NCI-H1417 (cell line): Measurements from ENCODE around the gene IGFBP3.
"Not testable (repeated sequence)": the region's sequence is repeated elsewhere in the genome, so short reads cannot be mapped to it uniquely, and the experiment has no call there.

Experiments used
- DNase-seq, 3 experiments: peaks; one replicate each; lab custom pipeline; 2025; lab: John Stamatoyannopoulos, UW

The IGFBP3 gene, protein sequence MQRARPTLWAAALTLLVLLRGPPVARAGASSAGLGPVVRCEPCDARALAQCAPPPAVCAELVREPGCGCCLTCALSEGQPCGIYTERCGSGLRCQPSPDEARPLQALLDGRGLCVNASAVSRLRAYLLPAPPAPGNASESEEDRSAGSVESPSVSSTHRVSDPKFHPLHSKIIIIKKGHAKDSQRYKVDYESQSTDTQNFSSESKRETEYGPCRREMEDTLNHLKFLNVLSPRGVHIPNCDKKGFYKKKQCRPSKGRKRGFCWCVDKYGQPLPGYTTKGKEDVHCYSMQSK

DNA sequence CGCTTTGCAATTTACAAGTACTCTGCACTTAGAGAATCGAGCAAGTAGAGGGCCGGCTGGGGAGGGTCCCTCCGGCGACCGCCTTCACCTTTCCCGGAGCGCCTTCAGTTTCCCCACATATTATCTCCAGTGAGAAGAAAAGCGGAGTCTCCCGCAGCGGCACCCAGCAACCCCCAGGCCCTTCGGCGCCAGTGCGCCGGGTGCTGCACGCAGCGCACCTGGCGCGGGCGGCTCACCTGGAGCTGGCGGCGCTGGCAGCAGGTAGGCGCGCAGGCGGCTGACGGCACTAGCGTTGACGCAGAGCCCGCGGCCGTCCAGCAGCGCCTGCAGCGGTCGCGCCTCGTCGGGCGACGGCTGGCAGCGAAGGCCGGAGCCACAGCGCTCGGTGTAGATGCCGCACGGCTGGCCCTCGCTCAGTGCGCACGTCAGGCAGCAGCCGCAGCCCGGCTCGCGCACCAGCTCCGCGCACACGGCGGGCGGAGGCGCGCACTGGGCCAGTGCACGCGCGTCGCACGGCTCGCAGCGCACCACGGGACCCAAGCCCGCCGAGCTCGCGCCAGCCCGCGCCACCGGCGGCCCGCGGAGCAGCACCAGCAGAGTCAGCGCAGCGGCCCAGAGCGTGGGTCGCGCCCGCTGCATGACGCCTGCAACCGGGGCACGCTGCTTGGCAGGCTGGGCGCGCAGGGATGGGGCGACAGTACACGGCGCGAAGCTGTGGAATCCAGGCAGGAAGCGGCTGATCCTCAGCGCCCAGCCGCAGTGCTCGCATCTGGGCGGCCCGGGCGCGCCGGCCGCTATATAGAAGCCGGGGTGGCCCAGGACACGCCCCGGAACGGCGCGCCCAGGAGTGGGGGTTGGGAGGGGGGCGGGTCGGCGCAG lies at the start of gene IGFBP3:
IGFBP3 (minus strand) TSS at position 771 of the 879 bp plus-strand sequence; CDS start at position 639, 132 bp downstream.
- peak; percentile 4 to 89 (median 88) for DNase-seq

DNA sequence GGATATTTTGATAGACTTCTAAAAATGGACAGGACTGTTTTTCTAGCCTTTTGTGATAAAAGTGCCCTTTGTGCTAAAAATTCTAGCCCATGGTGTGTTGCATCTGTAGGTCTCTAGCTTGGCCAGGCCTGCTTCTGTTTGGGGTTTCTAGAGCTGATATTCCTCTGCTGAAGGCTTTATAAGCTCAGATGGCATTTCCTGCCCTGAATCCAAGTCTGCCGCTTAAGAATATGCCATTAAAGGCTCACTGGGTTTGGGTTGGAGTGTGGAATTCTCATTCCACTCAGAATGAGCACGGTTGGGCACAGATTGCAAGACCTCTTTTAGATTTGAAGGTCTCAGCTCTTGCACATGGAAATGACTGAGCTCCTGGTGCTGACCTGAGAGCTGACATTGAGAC lies 49.4 kb upstream of the IGFBP3 start:
- DNase-seq = no peak

DNA sequence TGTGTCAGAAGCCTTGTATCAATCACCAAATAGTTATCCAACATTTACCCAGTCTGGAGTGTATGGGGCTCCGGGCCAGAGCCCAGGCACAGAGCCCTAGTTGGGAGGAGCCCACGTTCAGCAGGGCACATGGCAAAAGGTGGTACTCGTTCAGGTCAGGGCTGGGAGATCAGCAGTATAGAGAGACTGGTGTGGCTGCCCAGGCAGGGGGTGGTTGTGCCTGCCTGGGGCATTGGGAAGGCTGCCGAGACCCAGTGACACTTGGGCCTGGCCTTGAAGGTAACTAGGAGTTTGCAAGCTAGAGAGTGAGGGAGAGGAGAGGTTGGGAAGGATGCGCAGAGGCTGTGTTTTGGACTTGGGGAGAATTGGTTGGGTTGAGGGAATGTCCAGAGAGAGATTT lies 48.9 kb upstream of the IGFBP3 start:
- DNase-seq = no peak

DNA sequence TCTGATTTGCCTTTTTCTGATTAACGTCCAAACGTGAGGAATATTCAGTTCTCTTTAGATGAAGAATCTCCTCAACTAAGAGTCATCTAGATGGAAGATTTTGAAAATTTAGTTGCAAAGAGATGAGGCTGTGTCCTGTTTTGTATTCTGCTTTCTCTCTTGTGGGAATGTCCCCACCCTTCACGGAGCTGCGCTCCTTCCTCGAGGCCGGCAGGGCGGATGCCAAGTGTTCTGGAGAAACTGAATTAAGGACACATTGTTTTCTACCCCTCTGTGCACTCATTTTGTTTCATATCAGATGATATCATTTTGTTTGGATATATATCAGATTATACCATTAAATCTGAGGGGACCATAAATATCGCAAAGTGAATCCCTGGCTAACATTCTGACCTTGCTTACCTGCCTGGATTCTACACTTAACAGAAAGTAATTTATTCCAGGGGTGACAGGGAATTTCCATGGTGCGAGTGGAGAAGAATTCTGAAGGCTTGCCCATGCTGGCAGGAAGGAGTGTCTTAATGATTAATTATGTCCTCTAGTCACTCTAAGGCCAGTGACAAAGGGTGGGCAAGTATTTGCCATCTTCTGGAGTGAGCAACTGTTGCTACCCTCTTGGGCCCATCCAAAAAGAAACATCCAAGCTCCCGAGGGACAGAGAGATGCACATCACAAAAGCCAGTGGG lies 47.9 kb upstream of the IGFBP3 start:
- no peak for DNase-seq

DNA sequence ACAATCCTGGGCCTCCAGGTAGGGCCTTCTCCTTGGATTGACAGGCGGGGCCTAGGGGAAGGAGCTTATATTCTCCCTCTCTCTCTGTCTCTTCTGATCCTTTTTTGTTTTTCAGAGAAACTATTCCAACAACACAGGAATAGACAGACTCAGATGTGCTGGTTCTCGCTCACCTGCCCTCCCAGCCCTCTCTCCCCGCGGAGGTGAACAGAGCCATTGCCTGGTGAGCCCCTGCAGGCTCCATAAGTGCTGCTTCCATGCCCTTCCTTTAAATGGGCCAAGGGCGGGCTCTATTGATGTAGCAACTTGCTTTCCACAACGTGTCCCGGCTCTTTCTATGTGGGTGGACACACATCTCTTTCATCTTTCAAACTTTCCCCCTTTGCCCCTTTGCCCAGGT lies 47.2 kb upstream of the IGFBP3 start:
- DNase-seq = no peak

DNA sequence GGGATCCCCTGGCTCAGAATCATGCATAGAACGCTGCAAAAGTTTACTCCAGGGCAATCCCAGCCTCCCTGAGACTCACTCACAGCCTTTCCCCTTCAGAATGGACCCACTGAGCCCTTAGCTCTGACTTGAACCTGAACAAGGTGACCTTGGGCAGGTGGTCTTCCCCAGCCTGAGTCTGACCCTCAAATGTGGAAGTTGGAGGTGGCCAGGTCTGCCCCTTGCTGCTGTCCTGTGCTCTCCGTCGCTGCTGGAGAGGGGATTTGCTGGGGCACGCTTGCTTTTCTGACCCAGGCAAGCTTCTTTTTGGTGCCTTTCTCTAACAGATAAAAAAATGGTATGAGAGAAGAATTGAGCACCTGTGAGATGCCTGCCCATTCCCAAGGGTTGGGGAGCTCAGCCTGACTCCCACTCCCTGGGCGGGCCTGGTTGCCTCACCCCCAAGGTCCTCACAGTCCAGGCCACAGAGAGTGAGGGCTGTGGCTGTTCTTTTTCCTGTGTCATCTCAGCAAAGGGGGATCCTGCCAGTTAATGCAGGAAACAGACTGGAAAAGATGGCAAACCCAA lies 46.6 kb upstream of the IGFBP3 start:
- no peak for DNase-seq

DNA sequence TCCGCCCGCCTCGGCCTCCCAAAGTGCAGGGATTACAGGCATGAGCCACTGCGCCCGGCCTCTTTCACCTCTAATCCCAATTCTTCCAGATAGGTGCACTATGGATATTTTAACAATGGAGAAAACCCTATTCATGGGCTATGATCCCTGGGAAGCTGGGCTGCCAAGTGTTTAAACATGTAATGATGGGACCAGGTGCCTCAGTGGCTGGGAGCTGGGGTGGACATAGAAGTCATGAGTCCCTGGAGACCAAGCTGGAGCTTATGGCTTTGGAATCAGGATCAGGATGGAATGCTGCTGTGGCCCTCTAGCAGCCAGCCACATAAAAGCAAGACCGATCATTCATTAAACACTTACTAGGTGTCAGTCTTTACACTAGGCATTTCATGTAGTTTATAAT lies 41.8 kb upstream of the IGFBP3 start:
- no peak for DNase-seq

DNA sequence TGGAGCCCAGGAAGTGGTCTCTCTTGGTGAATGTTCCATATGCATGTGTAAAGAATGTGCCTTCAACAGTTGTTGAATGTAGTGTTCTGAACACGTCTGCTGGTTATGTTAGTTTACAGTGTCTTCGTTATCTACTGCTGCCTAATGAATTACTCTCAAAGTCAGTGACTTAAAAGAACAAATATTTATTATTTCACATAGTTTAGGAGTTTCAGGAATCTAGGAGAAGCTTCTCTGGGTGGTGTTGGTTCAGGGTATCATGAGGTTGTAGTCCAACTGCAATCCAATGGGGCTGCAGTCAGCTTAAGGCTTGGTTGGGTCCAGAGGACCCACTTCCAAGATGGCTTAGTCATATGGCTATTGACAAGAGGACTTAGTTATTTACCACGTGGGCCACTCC lies 36.6 kb upstream of the IGFBP3 start:
- no peak for DNase-seq

DNA sequence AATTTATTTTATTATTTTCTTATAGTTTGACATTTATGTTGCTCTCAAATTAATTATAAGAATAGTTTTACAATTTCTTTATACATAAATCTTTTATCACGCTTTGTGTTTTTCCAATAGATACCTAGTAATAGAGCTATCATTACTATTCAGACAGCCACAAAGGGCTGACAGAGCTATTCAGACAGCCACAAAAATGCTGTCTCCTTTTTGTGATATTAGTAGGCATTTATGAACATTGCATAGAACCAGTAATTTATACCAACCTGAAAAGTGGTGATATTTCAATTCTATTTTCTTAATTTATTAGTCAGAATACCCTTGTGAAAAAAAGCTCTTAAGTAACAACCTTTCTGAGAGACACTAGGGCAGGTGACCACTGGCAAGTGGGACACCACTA lies 34.2 kb upstream of the IGFBP3 start:
- no peak for DNase-seq

DNA sequence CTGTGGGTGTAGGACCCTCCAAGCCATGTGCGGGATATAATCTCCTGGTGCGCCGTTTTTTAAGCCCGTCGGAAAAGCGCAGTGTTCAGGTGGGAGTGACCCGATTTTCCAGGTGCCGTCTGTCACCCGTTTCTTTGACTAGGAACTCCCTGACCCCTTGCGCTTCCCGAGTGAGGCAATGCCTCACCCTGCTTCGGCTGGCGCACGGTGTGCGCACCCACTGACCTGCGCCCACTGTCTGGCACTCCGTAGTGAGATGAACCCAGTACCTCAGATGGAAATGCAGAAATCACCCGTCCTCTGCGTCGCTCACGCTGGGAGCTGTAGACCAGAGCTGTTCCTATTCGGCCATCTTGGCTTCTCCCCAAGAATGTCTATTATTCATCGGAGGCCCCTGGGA lies 32.0 kb upstream of the IGFBP3 start:
- DNase-seq = not testable (repeated sequence)

DNA sequence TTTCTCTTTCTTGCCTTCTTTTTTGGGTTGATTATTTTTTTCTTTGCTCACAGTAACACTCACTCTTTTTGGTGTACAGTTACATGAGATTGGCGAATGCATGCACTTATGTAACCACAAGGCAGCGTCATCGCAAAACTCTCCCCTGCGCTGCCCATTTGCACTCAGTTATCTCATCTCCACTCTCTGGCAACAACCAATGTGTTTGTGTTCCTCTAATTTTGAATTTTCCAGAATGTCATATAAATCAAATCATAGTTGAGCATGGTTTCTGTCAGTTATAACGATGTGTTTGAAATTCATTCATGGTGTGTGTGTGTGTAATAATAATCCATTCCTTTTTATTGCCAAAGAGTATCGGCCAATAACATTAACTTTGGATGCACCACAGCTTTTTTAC lies 23.0 kb upstream of the IGFBP3 start:
- DNase-seq = no peak

DNA sequence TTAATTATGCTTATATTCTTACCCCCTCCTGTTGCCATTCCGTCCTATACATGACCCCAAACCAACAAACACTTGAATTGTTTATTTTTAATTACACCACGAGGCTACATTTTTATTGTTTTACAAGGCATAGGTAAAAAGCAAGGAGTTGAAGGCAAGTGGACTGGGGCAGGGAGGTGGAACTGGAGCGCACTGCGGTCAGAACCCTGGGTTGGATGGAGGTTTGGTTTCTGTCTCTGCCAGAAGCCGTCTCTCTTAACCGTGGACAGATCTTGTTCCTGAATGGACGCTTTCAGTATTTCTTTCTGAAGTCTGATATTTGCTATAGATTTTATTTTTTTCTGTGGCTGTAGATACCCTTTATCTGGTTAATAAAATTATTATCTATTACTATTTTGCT lies 19.9 kb upstream of the IGFBP3 start:
- no peak for DNase-seq

DNA sequence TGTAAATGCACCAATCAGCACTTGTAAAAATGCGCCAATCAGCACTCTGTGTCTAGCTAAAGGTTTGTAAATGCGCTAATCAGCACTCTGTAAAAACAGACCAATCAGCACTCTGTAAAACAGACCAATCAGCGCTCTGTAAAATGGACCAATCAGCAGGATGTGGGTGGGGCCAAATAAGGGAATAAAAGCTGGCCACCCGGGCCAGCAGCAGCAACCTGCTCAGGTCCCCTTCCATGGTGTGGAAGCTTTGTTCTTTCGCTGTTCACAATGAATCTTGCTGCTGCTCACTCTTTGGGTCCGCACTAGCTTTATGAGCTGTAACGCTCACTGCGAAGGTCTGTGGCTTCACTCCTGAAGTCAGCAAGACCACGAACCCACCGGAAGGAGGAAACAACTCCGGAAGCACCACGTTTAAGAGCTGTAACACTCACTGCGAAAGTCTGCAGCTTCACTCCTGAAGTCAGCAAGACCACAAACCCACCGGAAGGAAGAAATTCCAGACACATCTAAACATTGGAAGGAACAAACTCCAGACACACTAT lies 19.2 kb upstream of the IGFBP3 start:
- not testable (repeated sequence) for DNase-seq

DNA sequence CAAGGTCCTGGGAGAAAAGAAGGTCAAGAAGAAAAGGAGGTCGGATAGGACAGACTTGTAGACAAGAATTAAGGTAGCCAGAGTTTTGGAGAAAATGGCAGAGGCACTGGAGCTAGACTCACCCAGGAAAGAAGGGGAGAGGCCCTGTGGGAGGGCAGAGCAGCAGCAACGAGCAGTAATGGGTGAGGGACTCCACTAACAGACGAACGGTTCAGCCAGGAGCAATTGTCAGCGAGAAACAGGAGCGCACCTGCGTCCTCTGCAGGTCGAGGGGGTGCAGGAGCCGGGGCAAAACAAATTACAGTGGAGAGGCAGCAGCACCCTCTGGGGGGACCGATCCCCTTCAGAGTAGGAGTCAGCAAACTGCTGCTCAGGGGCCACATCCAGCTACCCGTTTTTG lies 18.5 kb upstream of the IGFBP3 start:
- no peak for DNase-seq

DNA sequence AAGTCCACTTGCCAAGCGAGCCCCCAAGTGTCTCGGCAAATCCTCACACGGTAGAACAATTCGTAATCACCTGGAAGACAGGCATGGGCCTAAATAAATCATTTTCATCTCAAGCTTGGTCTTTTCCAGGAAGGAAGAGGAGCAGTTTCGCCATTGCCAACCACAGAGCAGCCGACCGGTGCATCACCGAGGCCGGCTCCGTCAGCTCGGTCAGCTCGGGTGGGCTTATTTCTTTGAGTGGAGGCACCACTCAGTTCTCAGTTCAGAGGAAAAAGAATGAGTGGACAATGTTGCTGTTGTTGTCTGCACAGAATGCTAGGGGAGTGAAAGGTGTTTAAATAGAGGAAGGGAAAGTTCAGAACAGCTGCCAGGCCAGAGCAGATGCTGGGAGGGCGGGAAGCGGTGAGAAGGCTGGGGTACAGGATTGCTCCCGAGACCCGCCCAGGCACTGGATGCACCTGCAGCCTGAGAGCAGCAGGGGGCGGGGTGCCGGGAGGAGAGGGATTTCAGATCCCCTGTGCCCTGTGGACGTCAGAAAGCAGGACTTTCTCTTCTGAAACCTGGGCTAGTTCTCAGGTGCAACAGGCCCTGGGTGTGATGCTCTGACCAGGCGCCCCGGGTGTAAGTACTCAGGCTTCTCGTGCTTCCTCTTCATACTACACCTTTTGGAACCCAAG lies 17.7 kb upstream of the IGFBP3 start:
- peak in 1 of 3 experiments; percentile 15 for DNase-seq

DNA sequence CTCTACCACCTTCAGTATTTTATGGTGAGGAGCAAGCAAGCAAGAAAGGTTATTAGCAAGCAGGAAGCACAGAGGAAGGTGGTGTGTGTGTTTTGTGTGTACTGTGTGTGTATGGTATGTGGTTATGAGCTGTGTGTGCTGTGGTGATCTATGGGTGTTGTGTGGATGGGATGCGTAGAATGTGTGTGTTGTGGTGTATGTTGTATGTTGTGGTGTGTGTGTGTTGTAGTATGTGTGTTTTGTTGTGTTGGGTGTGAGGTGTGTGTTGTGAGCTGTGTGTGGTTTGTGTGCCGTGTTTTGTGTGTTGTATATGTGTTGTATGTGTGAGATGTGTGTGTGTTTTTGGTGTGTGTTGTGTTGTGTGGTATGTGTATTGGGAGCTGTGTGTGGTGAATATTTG lies 16.8 kb upstream of the IGFBP3 start:
- DNase-seq = no peak

DNA sequence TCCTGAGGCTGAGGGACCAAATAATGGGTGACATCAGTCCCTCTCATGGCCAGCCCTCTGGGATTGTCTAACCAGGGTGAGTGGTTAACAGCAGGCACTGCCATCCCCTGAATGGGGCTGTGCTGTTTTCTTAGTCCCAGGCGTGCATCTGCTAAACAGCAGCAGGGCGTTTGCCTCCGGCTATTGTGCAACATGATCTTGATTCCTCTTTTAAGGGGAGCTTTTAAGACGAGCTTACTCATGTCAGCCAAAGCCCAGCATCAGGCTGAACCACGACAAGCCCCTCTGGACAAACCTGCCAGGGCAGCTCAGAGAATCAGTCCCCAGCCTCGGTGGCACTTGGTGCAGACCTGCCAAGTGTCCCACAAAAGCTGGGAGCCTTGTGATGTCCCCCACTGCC lies 16.2 kb upstream of the IGFBP3 start:
- peak in 1 of 3 experiments; percentile 29 for DNase-seq

DNA sequence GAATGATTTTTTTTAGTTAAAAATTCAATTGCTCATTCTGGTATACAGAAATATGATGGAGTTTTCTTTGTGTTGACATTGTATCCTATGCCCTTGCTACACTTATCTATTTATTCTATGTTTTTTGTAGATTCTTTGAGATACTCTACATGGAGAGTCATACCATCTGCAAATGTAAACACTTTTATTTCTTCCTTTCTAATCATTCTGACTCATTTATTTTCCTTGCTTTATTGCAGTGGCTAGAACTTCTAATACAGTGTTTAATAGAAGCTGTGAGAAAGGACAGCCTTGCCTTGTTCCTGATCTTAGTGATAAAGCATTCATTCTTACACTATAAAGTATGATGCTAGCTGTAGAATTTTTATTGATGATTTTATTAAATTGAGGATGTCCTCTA lies 9.9 kb upstream of the IGFBP3 start:
- no peak for DNase-seq

DNA sequence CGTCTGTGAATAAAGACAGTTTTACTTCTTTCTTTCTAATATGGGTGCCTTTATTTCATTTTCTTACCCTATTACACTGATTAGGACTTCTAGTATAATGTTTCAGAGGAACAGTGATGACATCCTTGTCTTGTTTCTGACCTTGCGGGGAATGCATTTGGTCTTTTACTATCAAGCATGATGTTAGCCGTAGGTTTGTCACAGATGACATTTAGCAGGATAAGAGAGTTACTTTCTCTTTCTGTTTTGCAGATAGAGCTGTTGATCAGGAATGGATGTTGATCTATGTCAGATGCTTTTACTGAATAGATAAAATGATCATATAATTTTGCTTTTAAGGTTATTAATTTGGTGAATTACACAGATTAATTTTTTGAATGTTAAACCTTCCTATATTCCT lies 6.6 kb upstream of the IGFBP3 start:
- no peak for DNase-seq

DNA sequence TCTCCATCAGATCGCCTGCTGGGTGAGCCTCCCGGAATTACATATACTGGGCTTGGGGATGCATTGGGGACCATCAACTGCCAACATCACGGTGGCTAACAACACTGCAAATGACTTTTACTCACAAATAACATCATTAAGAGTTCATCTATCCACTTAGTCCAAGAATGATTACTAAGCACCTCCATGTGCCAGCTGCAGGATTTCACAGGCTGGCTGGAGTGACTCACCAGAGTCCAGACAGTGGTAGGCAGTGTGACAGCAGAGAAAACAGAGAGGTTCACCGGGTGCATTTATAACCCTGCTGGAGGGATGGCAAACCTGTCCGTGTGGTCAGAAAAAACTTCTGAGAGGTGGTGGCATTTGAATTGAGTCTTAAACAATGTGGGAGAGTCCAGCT lies 3.2 kb upstream of the IGFBP3 start:
- DNase-seq = no peak

DNA sequence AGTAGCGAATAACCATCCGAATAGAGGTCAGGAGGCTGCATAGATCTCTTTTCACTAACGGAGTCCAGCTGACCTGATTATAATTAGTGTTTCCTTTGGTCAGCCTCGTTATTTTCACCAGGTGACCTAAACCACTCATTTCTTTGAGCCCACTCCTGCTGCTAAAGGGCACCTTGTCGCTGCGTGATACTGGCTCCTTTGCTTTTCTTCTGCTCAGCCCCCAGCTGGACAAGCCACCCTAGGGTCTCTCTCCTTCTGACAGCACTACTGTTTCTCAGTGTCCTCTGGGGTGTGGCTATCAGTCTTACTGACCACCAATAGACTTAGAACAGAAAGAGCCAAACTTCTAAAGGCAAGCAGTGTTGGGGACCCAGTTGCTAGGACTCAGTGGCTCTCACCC lies 2.7 kb upstream of the IGFBP3 start:
- no peak for DNase-seq

DNA sequence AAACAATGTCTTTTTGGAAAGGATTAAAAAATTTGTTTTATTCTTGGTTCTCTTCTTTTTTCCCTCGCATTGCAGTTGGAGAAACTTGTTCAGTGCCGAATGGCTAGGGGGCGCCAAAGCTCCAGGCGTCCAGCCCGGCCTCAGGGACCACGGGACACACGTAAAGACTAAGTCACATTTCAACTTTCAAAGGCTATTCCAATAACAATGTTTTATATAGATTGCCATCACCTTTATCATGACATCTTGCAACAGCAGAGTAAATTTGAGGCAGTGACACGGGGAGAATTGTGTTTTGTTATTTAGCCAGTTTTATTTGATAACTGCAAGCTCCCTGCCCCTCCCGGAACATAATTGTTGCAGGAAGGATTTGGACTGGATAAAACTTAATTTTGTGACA lies 2.2 kb upstream of the IGFBP3 start:
- peak; percentile 5 to 71 (median 51) for DNase-seq
